GM19452 (cell line): Measurements from ENCODE around the gene UBIAD1.

Experiments used
- ATAC-seq: cut with Tn5 transposase; IDR thresholded peaks from one replicate; pipeline ENCODE4 v1.9.1; 2021; ENCODE audit not compliant: unreplicated experiment

The UBIAD1 gene

GRCh38 chr1:11308699-11309224, 35.8 kb downstream of the UBIAD1 start:
- no peak for ATAC-seq

GRCh38 chr1:11309385-11309784, 36.4 kb downstream of the UBIAD1 start:
- no peak for ATAC-seq

- ATAC-seq = no peak
Measured at GRCh38 chr1:11311816-11312755, 39.1 kb downstream of the UBIAD1 start.

DNA sequence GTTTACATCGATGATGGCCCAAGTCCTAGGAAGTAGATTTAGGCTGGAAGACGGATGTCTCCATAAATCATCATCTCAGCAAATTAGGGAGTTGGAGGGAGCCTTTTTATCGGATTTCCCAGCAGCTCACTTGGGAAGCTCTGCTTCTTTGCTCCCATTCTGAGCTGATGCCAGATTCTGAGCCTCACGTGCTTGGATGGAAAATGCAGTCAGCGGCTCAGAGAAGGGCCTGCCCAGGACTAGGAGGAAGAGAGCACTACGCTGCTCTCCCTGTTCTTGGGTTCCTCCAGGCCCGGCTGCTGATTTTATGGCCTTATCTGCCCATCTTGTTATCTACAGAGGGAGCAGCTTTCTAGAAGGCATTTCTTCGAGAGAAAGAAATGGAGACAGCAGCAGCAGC, 42.0 kb downstream of the UBIAD1 start:
- ATAC-seq = no peak

GRCh38 chr1:11316701-11317100, 43.7 kb downstream of the UBIAD1 start:
- no peak for ATAC-seq

GRCh38 chr1:11318982-11319381, 46.0 kb downstream of the UBIAD1 start:
- ATAC-seq = no peak

DNA sequence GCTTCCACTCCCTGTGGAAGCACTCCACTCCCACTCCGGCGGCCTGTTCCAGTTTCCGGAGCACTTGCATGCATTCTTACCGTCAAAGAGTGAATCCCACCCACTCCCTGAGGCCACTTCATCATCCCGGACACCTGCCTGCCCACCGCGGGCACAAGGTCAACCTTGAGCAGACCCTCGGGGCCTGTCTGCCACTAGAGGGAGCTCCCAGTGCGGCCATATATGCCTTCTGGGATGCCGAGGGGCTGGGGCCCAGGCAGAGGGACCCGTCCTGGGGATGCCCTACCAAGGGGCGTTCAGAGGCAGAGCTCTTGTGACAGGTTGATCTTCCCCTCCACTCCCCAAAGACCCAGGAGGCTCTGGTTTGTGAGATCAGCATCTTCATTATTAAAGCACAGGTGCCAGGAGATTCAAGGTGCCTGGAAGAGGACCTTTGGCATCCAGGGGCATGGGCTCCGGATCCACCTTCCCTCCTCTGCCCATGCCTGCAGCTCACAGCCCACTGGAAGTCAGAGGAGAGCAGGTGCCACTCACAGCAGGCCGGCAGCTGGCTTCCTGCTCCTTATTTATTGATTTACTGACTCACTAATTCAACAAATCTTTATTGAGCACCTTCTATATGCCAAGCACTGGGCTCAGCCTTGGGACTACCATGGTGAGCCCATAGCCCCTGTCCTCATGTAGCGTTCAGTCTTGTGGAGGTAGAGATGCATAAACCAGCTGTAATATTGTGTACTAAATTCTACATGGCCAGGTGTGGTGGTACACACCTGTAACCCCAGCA, 47.3 kb downstream of the UBIAD1 start:
- ATAC-seq = no peak

- ATAC-seq = no peak
Measured at GRCh38 chr1:11321656-11322491, 48.9 kb downstream of the UBIAD1 start.

DNA sequence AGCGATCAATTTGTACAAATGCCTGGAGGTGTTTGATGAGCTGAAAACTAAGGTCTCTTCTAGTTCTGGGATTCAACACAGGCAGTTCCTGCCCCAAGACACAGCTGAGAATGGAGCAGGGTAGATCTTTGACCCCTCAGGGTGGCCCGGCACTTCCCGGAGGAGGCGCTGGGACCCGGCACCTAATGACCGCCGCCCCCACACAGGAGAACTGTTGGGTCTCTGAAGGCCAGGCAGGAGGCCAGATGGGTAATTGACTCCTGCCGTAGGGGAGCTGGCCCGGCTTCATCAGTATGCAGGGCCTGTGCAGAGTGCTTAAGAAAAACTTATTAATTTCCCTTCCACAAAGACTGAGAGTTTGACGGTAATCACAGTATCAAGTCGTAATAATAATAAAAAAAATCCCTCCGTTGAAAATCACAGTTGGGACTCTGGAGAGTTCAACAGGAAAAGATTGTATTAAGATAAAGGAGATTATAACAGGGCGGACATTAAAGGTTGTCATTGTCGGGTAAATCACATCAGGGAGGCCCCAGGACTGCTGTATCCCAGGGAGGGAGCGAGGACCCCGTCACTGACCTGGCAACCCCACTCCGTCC, 51.7 kb downstream of the UBIAD1 start:
- ATAC-seq = no peak

- no peak for ATAC-seq
Measured at GRCh38 chr1:11326070-11326469, 53.1 kb downstream of the UBIAD1 start.

DNA sequence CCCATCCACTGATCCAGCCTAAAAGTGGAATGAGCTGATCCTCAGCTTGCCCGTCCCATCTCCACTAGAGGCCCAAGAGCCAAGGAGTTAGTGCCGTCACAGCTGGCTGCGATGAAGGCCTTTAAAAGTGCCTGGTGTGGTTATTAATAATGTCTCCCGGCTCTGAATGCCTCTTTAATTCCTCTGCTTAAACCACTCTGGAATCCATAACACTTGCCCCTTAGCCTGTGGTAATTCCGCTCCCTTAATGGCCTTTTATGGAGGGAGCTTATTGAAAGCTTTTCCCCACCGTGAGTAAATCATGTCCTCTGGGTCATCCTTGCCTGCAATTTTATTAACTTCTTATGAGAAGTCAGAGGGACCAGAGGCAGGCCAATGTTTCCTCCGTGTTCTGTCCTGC, 55.4 kb downstream of the UBIAD1 start:
- no peak for ATAC-seq

GRCh38 chr1:11330411-11330810, 57.4 kb downstream of the UBIAD1 start:
- no peak for ATAC-seq

- ATAC-seq = no peak
Measured at GRCh38 chr1:11331036-11331944, 58.3 kb downstream of the UBIAD1 start.

GRCh38 chr1:11331945-11332546, 59.0 kb downstream of the UBIAD1 start:
- no peak for ATAC-seq

- no peak for ATAC-seq
Measured at GRCh38 chr1:11333631-11334030, 60.6 kb downstream of the UBIAD1 start.

DNA sequence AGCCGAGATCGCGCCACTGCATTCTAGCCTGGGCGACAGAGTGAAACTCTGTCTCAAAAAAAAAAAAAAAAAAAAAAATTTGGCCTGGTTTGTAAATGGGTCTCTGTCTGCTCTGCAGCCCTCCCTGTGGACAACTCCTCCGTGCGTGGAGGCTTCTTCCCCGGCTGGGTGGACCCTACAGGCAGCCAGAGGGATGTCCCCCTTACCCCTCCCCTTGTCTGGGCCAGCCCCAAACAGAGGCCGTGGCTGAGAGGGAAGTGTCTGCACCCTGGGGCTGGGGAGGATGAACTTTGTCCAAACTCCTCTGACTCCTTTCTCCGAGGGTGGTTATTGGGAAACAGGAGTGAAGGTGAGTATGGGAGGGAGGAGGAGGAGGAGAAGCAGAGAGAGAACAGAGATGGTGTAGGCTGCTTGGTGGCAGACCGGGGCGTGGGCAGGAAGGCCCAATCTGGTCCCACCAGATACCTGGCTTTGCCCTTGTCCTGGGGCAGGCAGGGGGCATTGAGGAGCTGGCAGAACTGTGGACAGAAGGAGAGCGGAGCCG, 61.3 kb downstream of the UBIAD1 start:
- no peak for ATAC-seq

DNA sequence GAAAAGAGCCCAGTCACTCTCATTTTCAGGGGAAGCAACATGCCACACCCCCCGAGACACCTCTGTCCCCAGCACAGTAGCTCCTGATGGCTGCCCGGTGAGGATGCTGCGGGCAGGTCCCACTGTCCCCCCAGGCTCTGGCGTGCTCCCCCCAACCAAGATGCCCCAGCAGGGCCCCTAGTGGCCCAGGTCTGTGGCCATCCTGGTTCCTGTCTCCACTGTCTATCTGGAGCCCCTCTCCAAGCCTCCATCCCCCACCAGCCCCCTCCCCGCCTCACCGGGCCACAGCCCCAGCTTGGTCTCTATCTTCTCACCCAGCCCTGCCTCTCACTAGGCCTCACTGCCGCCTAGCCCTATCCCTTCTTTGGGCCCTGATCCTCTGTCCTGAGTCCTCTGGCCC, 61.8 kb downstream of the UBIAD1 start:
- no peak for ATAC-seq

DNA sequence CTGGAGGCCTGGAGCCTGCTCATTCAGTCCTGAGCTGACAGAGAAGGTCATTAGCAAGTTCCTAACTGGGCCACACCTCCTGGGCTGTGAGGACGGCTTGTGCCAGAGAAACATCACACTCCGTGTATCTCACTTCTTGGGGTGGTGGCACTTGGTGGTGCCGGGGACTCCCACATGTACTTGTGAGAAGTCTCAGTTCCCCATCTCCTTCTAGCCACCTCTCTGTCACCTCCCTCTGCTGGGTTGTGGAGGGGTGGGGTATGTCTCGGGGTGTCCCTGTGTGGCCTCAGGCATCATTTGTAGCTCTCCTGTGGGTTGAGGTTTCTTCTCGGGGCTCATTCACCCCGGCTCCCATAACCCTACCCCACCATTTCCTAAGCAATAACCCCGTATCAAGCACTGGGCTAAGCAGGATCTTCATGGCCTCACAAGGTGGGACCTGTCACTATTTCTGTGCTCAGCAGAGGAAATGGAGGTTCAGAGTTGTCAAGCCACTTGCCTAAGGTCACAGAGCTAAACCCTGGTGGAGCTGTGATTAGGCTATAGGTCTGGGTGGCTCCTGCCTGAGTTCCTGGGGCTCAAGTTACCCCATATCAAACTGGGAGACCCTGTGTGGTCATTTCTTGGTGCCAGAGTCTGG, 62.5 kb downstream of the UBIAD1 start:
- ATAC-seq = peak; percentile 81
